Fibroblast of skin of right biceps (primary cell): ENCODE results near the gene ZHX3.
A peak's percentile ranks its signal among the peaks of the same experiment; 100 is the strongest.

Experiments
- DNase-seq: peaks from one replicate; pipeline ENCODE4 v3.0.0-alpha.2; 2013

Gene ZHX3

DNA sequence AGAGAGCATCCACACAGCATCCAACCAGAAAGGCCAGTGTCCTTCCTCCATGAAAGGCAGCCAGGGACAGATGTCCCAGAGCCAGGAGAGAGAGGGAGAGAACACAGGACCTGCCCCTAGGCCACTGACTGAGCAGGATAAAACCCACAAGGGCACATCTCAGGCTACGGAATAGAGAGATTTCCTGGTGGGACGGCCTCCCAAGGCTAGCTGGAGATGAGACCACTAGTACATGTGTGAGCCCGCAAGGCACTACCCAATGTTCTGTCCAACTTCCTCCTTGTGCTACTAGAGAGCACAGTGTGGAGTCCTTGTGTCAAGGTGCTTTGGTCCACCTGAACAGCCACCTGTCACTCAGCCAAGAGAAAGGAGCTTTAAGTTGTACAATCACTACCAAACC lies 136.0 kb downstream of the ZHX3 start:
- DNase-seq: no peak

DNA sequence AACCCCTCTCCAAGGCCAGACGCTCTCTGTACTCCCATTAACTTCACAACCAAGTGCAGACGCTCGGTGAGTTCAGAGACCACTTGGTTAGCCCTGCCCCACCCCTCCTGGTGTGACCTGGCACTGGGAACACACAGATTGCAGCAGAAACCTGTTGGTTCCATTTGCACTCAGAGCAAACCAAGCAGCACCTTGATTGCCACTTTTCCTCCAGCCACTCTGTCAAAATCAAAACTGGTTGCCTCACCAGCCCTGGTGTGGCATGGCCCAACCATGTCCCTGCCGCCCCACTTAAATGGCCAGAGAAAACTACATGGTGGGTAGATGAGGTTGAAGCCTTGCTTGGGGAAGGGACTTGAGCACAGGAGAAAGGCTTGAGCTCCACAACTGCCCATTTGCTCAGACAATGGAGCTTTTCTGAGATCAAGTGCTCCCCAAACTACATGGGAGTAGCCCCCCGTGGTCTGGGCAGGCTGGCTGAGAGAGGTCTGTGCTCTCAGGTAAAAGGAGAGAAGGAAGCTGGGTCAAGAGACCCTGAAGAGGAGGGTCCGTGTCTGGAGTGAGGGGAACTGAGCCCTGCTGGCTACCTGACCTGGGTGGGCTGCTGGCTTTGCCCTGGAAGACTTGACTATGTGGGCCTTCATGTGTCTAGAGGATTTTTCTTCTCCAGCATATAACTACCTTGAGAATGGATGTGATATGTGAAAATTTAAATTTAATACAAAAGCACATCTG lies 136.8 kb downstream of the ZHX3 start:
- DNase-seq: no peak

DNA sequence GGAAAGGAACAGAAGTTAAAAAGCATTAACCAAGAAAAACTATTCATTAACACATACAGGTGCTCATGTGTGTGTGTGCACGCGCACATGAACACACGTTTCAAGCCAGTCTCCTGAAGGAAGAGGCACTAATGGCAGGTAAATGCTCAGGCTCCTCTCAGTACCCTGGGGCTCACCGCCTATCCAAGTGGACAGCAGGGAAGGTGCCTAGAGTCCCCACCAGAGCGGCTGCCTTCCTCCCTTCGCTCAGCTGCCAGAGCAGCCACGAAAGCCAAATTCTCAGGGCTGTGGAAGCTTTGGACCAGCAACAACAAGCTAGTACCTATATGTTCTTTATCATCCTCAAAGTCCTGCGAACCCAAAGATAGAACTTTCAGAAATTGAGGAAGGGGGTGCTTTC lies 137.6 kb downstream of the ZHX3 start:
- no peak for DNase-seq

DNA sequence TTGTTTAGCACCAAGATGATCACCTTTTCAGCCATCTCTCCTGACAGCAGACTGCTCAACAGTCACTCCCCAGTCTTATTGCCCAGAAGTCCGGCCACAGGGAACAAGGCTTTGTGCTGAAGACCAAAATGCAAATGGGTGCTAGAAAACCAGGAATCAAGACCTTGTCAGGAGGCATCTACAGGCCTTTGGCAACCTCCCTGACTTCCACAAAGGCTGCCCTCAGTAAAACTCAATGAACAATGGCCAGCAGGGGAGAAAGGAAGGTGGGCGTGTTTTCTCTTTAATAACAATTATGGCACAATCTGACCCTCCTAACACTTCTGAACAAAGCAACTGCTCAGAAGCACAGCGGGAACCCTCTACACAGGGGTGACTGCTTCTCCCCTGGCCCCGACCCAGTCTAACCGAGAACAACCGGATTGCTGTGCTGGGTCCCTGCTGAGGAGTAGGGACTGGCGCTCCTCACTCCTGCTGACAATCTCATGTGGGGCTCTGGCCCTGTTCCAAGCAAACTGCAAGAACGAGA lies 138.6 kb downstream of the ZHX3 start:
- DNase-seq: peak; percentile 14

DNA sequence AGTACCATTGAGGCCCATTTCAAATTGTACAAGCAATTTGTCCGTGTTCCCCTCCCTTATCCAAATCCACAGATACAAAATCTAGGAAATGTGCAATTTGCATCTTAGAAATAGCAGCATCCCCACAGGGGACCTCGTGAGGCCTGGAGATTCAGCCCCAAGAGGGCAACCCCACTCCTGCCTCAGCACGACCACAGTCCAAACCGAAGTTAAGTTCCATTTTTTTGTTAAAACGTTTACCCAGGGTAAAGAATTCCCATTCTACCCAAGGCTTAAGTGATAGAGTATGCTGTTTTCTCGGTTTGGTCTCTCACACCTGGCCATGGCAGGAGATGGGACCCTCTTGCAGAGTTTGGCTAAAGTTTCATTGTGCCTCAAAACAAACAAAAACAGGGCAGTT lies 139.0 kb downstream of the ZHX3 start:
- no peak for DNase-seq

DNA sequence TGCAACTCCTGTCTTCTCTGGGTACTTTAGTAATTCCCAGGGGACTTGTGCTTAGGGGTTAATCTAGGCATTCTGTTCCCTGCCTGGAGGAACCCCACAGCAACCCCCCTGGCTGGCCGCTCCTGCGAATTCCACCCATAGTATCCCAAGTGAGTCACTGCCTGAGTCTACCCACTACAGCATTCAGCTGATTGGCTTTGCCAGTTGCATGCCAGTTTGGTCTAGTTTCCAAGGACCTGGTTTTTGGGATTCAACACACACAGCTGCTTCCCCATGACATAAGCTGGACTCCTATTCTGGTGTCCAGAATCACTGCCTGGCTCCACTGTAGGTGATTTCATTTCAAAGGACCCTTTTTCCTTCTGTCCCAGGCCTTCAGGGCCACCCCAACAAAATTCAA lies 139.9 kb downstream of the ZHX3 start:
- DNase-seq: peak; percentile 95

DNA sequence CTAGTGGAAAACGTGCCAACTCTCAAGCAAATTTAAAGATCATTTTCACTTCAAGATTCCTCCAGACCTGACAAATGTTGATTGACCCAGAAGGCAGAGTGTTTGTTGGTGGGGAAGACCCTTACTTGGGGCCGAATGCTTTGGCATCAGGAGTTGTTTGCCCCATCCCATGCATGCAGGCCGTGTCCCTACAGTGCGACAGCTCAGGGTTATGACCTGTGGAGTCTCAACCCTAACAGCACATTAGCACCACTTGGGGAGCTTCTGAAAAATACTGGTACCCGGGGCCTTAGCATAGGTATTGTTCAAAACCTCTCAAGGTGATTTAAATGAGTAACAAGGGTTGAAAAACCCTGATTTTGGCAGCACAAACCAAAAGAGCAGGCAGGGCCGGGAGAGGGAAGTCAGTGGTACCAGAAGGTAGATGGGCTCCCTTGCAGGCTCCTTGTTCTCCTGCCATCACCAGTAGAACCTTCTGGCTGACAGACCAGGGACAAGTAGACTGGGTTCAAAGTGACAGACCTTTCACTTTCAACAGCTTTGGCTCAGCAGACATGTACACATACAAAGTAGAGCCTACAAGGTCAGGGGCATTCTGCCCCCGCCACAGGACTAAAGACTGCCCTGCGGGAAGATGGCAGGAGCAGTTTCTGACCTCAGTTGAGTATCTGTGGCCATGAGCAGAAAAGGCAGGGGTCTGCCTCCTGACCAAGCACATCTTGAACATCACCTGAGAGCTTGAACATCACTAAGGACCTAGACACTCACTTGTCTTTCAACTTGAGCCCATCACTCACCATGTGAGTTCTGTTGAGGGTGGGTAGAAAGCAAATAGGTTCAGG lies 140.6 kb downstream of the ZHX3 start:
- DNase-seq: no peak

DNA sequence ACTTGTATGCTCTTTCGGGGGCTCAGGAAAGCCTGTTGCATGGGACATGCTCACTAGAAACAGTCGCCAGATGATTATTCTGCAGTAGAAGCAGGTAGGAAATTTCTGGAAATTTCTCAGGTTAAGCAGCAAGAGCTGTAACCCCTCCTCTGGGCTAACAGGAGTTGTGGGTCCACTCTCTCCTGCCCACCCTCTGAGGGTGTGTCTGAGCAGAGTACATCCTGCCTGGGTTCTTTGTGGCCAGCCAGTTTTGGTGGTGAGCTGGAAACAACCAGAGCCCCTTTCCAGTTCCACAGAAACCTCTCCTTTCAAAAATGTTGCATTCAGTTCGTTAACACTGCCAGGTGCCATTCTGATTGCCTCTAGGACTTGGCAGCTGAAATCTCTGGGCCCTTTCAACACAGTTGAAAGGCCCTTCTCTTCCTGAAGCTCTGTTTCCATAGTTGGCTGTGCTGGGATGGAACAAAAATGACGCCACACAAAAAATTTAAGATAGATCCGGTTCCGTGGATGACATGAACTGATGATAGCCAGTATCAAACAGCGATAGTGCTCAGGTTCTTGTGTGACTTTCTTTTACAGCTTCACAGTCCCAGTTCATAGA lies 141.7 kb downstream of the ZHX3 start:
- no peak for DNase-seq

DNA sequence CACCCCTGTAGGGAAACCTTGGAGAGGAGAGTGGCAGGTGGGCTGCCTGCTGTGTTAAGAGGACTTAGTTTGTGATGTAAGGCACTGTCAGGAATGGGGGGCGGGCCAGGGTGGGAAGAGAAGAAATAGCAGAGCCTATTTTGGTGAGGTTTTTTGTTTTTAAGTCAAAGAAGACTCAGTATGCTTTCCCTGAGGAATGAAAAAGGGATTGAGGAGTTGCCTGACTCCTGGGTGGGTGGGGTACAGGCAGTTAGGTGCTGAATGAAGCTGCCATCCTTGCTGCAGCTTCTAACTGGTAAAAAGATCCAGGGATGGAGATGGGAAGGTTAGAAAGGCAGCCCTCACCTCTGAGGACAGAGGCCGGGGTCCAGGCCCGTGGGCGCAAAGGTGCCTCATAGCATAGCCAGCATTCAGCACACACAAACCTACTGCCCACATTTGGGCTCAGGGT lies 142.3 kb downstream of the ZHX3 start:
- DNase-seq: no peak

DNA sequence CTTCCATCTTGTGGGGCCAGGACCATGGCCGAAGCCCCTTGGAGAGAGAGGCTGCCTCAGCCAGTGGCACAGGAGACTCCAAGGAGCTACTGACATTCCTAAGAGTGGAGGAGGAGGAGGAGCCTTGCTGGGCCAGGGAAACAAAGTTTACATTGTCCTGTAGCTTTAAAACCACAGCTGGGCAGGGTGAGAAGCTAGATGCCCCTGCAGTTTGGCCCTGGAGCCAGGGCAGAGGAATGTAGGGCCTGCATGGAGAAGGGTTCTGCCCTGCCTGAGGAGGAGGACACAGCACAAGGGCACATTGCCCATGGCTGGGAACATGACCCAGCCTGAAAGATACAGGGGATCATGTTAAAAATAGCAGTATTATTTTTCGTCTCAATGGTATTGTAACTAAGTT lies 142.7 kb downstream of the ZHX3 start:
- no peak for DNase-seq

DNA sequence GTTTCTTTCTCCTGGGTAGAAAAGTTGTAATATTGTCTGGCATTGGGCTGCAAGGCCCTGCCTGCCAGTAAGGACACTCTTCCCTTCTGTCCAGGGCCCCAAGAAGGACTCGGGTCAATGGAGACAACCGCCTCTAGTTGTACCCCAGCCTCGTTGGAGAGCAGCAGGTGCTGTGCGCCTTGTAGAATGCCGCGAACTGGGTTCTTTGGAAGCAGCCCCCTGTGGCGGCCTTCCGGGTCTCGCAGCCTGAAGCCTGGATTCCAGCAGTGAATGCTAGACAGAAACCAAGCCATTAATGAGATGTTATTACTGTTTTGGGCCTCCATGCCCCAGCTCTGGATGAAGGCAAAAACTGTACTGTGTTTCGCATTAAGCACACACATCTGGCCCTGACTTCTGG lies 143.2 kb downstream of the ZHX3 start:
- no peak for DNase-seq

DNA sequence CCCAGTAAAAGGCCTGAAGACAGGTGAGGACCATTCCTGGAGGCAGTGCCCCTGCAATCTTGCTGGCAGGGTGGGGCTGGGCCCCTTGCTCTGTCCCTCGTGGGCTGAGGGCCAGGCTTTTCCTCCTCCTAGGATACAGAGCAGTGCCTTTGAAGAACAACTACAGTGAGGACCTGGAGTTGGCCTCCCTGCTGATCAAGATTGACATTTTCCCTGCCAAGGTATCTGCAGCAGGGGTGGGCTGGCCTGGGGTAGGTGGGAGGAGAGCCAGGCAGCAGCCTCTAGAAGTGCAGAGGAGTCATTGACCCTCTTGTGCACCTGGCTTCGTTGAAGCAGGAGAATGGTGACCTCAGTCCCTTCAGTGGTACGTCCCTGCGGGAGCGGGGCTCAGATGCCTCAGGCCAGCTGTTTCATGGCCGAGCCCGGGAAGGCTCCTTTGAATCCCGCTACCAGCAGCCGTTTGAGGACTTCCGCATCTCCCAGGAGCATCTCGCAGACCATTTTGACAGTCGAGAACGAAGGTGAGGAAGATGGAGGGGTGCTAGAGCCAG lies 143.7 kb downstream of the ZHX3 start:
- no peak for DNase-seq

DNA sequence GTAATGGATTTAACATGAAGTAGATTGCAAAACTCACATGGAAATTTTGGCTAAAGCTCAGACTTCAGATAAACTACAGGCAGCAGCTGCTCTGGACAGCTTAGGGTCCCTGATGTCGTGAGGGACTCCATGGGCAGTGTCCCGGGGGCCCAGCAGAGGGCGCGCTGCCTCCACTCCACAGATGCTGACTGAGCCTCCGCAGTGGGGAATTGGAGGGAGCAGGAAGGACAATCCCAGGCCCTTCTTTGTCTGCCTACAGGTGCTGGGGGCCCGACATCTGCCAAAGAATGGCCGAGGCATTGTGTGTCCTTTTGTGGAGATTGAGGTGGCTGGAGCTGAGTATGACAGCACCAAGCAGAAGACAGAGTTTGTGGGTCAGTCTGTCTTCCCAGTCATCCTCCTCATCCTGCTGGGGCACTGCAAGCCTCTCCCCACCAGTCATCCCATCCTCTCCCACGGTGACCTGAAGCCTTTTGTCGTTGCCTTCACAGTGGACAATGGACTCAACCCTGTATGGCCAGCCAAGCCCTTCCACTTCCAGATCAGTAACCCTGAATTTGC lies 144.3 kb downstream of the ZHX3 start:
- peak; percentile 61 for DNase-seq

DNA sequence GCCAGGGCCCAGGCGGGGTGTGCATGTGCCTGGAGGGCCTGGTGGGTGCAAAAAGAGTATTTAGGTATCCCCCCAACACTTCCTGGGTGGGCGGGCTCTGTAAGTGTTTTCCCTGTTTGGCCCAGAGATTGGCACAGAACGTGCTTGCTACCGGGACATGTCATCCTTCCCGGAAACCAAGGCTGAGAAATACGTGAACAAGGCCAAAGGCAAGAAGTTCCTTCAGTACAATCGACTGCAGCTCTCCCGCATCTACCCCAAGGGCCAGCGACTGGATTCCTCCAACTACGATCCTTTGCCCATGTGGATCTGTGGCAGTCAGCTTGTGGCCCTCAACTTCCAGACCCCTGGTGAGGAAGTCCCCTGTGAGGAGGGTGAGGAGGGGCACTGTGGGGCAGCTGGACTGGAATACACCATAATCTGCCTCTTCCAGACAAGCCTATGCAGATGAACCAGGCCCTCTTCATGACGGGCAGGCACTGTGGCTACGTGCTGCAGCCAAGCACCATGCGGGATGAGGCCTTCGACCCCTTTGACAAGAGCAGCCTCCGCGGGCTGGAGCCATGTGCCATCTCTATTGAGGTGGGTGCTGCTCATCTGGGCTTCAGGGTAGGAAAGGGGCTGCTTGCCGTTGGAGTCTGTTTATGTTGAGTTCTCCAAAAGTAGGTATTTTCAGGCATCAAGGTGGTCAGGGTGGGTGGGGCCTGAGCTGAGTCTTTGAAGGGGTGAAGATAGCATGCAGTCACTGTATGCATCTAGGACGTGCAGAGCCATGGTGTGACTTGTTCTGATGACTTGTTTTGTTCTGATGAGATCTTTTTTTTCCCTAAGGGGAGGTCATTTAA lies 145.0 kb downstream of the ZHX3 start:
- no peak for DNase-seq

DNA sequence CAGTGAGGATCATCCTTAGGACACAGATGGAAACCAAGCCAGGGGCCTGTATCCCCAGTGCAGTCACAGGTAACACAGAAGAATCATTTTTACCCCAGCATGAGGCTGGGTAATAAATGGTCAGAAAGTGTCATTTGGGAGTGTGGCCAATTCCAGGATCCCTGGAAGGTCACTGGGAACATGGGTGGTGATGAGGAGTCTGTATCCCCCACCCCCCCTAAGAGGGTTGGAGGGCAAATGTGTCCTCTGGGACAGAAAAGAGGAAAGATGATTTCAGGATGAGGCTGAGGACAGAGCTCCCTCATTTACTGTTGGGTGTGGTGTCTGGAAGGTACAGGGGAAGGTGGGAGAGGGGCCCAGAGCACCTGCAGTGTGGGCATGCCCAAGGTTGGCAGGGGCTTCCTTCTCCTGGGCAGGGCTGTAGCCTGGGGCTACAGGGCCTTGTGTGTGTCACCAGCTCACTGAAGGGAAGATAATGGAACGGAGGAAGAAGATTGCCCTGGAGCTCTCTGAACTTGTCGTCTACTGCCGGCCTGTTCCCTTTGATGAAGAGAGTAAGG lies 145.7 kb downstream of the ZHX3 start:
- no peak for DNase-seq

DNA sequence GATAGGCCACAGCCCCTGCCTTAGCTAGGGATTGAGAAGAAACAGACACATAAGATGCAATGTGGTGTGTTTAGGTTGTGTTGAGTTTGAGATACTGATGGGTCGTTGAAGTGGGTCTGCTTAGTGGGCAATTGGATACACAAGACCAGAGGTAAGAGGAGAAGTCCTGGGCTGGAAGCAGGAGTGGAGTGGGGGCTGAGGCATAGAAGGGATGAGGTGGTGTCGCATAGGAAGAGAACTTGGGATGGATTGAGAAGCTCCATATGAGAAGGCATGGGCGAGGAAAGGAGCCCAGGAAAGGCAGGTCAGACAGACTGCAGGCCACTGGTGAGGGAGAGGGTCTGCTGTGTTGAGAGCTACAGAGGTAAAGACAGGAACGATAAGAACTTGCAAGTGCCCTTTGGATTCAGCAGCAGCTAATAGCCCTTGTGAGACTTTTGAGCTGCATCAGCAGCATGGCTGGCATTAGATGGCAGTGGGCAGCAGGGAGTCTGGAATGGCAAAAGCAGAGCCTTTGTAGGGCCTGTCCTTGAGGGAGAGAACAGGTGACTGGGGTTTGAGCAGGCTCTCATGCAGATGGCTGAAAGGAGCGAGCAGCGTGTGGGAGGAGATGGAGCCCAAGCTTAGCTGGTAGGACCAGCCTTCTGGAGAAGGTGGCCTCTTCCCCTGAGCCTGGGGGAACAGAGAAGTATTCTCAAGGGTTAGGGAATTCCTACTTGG lies 147.0 kb downstream of the ZHX3 start:
- DNase-seq: no peak

DNA sequence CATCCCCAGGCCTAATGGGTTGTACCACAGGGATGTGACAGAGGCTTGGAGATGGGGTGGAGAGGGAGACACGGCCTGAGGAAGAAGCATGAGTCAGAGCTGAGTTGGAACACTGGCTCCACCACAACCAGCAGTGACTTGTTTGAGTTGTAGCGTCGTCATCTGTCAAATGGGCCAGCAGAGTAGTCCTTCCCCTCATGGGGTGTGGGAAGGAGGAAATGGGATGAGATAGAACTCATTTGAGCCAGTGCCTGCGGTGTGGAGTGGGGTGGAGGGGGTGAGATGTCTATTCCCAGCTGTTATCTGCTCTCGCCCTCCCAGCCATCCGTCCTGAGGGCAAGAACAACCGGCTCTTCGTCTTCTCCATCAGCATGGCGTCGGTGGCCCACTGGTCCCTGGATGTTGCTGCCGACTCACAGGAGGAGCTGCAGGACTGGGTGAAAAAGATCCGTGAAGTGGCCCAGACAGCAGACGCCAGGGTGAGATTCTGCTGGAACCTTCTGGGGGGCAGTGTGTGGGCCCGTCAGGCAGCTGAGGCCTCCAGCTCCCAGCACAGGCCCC lies 147.7 kb downstream of the ZHX3 start:
- peak; percentile 70 for DNase-seq

DNA sequence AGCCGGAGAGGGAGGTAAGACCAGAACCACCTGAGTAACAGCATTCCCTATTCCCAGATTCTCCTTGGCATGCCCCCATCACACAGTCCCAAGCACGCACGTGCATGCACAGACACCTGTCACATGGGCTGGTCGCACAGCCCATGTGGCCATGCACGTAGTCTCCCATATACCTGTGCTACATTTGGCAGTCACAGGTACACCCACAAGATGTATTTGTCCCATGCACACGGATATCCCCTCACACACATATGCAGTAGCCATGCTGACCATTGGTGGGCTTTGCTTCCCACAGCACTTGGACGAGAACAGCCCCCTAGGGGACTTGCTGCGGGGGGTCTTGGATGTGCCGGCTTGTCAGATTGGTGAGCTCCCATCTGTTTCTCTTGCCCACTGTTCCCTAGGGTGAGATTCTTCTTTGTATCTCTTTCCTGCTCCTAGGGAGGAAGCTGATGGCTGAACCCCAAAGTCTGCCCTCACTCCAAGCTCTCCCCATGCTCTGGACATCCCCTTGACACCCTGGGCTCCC lies 148.3 kb downstream of the ZHX3 start:
- DNase-seq: no peak

DNA sequence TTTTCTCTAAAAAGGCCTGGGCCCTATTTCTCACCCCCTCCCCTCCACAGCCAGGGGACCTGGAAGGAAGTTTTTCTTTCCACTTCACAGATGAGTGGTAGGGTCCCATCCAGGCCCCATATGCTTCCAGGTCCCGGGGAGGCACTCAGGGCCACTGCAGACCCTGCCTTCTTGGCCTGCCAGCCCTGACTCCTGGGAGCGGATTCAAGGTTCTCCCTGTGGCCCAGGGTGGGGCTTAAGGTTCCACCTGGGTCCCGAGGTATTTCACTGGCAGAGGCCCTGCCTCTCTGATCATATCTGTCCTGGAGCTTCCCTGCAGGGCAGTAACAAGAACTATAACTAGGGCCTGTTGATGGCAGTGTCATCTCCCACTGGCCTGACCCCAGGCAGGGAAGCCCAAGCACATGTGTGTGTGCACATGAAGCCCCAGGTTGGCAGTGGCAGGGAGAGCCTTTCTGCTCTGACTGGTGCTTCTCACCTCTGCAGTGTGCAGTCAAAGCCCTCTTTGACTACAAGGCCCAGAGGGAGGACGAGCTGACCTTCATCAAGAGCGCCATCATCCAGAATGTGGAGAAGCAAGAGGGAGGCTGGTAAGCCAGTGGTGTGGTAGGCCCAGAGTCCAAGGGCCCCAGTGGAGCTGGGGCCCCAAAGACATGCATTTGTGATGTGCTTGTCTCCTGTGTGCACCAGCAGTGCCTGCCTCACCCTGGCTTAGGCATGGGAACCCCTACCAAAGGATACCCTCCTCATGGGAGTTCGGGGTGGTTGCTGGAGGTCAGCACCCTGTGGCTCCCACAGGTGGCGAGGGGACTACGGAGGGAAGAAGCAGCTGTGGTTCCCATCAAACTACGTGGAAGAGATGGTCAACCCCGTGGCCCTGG lies 149.0 kb downstream of the ZHX3 start:
- no peak for DNase-seq
